HG02870 (cell line): ENCODE results near the gene HOXA13.

ENCODE experiments used
- ATAC-seq: cut with Tn5 transposase; IDR thresholded peaks from one replicate; pipeline ENCODE4 v1.9.1; 2021; ENCODE audit warnings: mild to moderate bottlenecking, moderate library complexity; ENCODE audit not compliant: unreplicated experiment

Gene HOXA13

DNA sequence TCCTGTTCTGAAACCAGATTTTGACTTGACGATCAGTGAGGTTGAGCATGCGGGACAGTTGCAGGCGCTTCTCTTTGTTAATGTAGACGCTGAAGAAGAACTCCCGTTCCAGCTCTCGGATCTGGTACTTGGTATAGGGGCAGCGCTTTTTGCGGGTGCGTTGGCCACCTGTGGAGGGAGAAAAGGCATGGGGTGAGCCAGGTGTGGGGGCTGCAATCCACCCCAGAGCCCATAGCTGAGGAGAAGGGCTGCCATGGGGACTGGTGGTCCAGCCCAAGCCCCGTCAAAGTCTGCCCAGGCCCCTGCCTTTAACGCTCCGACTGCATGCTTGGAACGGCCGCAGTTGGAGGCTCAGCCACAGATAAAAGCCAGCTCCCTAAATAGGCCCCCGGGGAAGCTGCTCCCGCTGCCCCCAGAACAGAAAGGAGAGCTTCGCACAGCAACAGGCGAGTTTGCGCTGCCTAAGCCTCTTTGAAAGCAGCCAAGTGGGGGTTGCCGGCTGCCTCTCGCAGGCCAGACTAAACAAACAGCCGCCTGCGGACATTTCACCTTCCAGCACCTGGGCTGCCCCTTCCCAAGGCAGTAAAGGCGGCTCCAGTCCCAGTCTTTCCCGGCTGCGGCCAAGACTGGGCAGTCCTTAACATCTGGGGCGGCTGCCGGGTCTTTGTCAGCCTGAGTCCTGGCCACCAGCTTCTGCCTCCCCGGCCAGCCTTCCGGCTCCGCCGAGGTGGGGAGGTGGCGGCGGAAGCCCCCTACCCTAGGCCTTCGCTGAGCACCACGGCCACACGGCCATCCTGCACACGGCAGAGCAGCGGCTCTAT, 16.8 kb downstream of the HOXA13 start:
- ATAC-seq: no peak

DNA sequence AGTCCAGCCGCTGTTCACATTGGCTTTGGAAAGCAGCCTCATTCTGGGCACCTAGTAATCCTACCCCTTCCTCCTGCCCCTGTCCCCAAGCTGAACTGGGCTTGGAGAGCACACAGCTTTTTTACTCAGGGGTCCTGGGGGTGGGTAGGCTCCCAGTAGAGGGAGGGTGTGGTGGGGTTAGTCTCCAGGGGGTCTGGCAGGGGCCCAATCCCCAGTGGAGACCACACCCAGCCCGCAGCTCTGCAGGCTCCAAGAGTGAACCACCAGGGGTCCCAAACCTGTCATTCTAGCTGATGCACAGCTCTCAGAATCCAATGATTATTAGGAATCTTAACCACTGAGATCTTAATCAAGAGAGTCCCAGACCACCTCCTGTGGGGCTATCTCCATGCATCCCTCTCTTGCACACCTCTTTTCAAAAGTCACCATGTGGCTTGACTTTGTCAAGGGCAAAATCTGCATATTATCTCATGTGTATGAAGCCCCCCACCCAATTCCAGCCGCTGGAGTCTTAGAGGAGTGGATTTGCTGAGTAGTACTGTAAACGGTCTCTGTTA, 17.5 kb downstream of the HOXA13 start:
- ATAC-seq: no peak

- no peak for ATAC-seq
These were observed 18.1 kb downstream of the HOXA13 start for GRCh38 chr7:27181795-27182275.

DNA sequence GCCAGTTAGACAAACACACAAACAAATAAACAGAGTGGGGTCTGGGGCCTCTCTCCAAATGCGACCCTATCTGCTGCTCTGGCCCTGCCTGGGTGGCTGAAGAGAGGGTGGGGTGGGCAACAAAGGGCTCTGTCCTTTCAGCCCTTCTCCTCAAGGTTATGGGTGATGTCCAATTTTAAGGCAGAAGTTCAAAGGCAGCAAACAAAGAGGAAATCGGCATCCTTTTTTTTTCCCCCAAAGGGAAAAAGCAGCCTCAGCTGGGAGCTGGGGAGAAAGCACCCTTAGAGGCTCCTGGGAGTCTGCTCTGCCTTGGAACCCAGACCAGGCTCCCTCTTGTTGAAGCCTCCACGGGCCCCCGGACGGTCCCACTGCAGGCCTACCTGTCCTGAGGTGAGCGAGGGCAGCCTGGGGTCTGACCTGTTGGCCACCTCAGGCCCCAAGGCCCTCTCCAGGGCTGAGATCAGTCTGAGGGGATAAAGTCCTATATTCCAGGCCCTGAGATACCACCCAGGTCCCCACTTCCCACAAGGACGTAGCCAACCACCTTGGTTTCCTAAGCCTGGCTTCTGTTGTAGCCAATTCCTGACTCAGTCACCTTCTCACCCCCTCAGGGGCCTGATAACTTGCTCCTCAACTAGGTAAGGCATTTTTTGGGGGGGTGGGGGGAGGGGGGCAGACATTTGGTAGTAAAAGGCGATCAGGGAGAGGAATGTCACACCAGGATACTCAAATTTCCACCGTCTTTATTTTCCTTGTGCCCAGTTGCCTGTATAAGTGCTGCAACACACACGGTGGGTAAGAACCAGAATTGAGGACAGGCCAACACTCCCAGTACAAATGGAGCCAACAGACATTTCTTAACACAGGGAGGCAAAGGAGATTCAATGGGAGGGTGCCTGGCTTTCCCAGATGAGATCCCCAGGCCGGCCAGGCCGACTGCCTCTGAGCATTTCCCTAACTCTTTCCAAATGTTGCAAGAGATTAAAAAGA, 19.2 kb downstream of the HOXA13 start:
- no peak for ATAC-seq

- ATAC-seq: no peak
These were observed 20.1 kb downstream of the HOXA13 start for GRCh38 chr7:27179503-27180430.

GRCh38 chr7:27179030-27179429, 20.9 kb downstream of the HOXA13 start:
- no peak for ATAC-seq

DNA sequence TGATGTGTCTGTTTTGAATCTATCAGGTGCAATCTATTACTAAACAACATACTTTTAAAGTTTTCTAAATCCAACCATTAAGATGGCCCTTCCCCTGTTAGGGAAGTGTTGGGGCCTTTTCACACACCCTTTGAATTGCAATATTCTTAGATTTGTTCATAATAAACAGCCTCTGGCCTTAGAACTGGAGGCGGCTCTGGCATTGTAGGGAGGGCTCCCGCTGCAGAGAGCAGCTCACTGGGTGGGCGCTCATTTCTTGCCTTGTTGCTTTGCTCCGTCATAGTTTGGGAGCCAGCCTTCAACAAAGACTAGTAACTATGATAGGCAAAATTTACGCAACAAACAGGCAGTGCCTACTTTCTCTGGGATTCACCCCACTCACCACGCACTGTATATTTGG, 21.5 kb downstream of the HOXA13 start:
- ATAC-seq: no peak

- no peak for ATAC-seq
These were observed 22.0 kb downstream of the HOXA13 start for GRCh38 chr7:27177795-27178320.

DNA sequence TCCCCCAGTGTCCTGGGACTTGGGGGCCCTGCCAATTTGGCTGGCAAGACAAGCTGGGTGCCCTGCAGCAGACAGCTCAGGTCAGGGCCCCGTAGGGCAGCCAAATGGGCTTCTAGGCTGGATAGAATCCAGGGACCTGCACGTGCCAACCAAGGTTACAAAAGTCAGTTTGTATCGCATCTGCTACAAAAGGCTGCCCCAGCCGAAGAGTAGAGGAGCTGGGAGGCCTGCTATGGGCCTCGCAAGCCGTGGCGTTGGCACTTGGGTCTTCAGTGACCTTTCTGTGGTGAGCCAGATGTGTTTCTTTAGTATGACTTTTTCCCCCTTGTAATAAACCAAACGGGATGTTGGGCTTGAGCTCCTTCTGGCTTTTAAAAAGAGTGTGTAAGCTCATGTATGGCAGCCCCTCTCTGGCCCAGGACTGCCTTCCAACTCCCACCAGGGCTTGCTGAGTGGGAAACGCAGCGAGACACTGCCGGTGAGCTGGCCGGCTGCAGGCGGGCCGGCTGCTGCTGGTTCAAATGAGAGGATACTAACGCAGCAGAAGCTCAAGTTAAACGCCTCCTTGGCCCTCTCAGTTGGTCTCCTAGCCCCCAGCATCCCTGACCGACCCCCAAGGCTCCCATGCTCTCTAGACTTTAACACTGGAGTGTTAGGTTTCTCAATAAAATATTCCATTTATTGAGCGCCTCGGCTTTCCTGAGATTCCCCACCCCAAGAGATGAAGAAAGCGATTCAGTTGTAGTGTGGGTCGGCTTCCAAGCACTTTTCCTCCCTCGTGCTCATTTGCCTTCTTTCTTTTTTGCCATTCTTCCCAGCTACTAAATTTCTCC, 22.7 kb downstream of the HOXA13 start:
- no peak for ATAC-seq

DNA sequence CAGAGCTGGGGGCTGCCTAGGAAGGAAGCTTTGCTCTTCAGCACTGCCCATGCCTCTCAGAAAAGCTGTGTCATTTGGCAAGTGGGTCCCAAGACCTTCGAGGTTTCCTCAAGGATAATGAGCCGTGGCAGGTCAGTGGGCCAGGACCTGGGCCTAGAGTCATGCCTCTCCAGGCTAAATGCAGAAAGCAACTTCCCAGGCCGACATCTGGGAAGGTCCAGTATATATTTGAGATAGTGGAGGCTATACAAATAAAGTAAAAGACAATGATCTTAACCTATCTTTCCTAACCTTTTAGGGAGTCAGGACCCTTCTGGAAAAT, 23.4 kb downstream of the HOXA13 start:
- no peak for ATAC-seq

- ATAC-seq: no peak
These were observed 24.0 kb downstream of the HOXA13 start for GRCh38 chr7:27175626-27176523.

- ATAC-seq: no peak
These were observed 24.8 kb downstream of the HOXA13 start for GRCh38 chr7:27174874-27175625.

- no peak for ATAC-seq
These were observed 25.7 kb downstream of the HOXA13 start, which contains the start of gene HOXA10 for GRCh38 chr7:27173956-27174873. Gene HOXA10 (minus strand): TSS chr7:27174320. CDS start chr7:27174306, 14 bp downstream.

- no peak for ATAC-seq
These were observed 26.4 kb downstream of the HOXA13 start for GRCh38 chr7:27173511-27173955.

DNA sequence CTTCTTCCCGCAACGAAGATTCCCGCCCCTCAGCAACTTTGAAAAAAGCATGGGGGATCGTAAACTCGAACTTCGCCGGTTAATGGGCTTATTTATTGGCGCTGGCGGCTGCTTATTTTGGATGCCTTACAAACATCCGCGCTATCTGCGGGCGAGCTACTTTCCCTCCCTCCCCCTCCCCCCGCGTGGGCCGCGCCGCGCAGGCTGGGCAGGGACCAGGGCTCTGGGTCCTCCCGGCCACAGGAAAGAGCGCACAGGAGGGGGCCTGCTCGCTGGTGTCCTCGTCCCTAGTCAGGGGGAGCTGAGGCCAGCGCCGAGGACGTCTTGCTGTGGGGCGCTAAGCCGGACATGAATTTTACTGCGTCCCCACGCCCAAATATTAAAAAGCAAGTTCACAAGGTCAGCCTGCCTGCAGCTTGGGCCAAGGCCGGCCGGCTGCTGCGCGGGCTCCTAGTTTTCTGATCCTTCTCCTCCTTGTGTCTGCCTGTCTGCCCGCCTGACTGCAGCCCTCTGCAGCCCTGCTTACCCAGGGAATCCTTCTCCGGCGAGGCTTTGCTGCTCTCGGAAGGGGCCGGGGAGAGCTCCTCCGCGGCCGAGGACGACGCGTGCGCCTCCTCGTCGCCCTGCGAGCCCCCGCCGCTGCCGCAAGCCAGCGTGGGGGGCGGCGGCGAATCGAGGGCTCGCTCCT, 26.9 kb downstream of the HOXA13 start:
- no peak for ATAC-seq

DNA sequence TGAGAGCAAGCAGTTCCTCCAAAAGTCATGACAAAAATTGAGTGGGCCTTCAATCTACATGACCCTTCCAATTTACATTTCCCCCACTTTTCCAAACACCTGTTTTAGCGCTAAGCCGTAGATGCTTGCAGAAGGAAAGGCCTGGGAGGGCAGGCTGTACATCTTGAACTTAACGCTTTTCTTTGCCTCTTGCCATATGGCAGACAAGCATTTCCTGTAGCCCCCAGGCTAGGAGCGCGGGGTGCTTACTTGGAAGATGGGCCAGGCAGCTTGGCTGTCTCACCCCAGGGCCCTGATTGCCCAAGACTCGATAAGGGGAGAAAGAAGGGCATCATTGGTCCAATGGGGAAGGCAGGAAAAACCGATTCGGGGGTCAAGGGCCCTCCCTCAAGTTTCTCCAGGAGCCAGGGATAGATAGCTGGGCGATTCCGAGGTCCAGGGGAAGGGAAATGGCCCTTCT, 27.5 kb downstream of the HOXA13 start:
- ATAC-seq: no peak
